Activated T-helper 1 cell treated with anti-CD3 and anti-CD28 coated beads, Interleukin-12 subunit alpha, Interleukin-12 subunit beta, Interleukin-2, Interleukin-4 antibody, amounts not matched to agents 30 ng/mL and 10 ng/mL and 1 ng/mL, durations not matched to agents 14 hours and 24 hours and 36 hours (primary cell): Measurements from ENCODE around the gene PROK1. TPM values are rescaled to one million over a fixed set of nuclear protein-coding genes. Genes with fewer than 3 reads are reported as not detected.

ENCODE experiments used
- DNase-seq: peaks from one replicate; pipeline ENCODE4 v3.0.0; 2021; ENCODE audit warnings: low spot score
- H3K27ac Mint-ChIP-seq: one replicate; pipeline ENCODE4 v1.8.0; 2021; ENCODE audit warnings: mild to moderate bottlenecking, mixed read lengths
- H3K27me3 Mint-ChIP-seq: one replicate; pipeline ENCODE4 v1.8.0; 2022; ENCODE audit warnings: mild to moderate bottlenecking, moderate library complexity, mixed read lengths; ENCODE audit not compliant: insufficient read depth
- H3K36me3 Mint-ChIP-seq: one replicate; pipeline ENCODE4 v1.8.0; 2021; ENCODE audit warnings: low read depth, mixed read lengths
- H3K4me1 Mint-ChIP-seq: one replicate; pipeline ENCODE4 v1.8.0; 2021; ENCODE audit warnings: low read depth, mixed read lengths
- H3K4me3 Mint-ChIP-seq: one replicate; pipeline ENCODE4 v1.8.0; 2021; ENCODE audit warnings: mild to moderate bottlenecking, moderate library complexity, mixed read lengths
- H3K9me3 Mint-ChIP-seq: one replicate; pipeline ENCODE4 v1.8.0; 2021; ENCODE audit warnings: mixed read lengths
- intact Hi-C: fragments of 100-400 bp; cut with micrococcal nuclease; formaldehyde crosslinking; loops from one replicate; pipeline ENCODE4 v1.15.1; 2024
- total RNA-seq: library from RNA; stranded (reverse); gene quantifications from 2 replicates; pipeline ENCODE4 v1.2.3, GENCODE V29; 2022

Gene PROK1
- total RNA-seq, 1 donor from 2014 or later, result not detected

- Mint-ChIP-seq H3K27me3 (no peaks in the 10 kb centered on the region), H3K9me3 (no peaks in the 10 kb centered on the region), H3K4me1 (no peaks in the 10 kb centered on the region), H3K4me3 (no peak overlapping the region), H3K27ac (no peak overlapping the region), H3K36me3 (no peaks in the 10 kb centered on the region)
- intact Hi-C loops, result loop anchor here (5.0 kb wide), 1 partner anchor 435 kb away; no protein-coding TSS in a partner anchor
- no peak for DNase-seq
These were observed 11.1 kb downstream of the PROK1 start for GRCh38 chr1:110462093-110462492.

- H3K27me3 Mint-ChIP-seq, result no peaks in the 10 kb centered on the region
- no peak overlapping the region for H3K27ac Mint-ChIP-seq
- no peaks in the 10 kb centered on the region for H3K4me1 Mint-ChIP-seq
- intact Hi-C loops, result loop anchor here (5.0 kb wide), 1 partner anchor 436 kb away; no protein-coding TSS in a partner anchor
- H3K9me3 Mint-ChIP-seq, result no peaks in the 10 kb centered on the region
- H3K4me3 Mint-ChIP-seq, result no peak overlapping the region
- no peak for DNase-seq
- H3K36me3 Mint-ChIP-seq, result no peaks in the 10 kb centered on the region
These were observed 12.0 kb downstream of the PROK1 start for GRCh38 chr1:110462964-110463363.

GRCh38 chr1:110463725-110464124 is 12.8 kb downstream of the PROK1 start:
- intact Hi-C loops, result loop anchor here (5.0 kb wide), 1 partner anchor 436 kb away; no protein-coding TSS in a partner anchor
- Mint-ChIP-seq H3K36me3 (no peaks in the 10 kb centered on the region), H3K27ac (no peak overlapping the region), H3K4me1 (no peaks in the 10 kb centered on the region), H3K4me3 (no peak overlapping the region), H3K27me3 (peaks cover 3% of the 10 kb centered on the region), H3K9me3 (no peaks in the 10 kb centered on the region)
- no peak for DNase-seq

- H3K27ac Mint-ChIP-seq, result no peak overlapping the region
- DNase-seq, result no peak
- H3K36me3 Mint-ChIP-seq, result no peaks in the 10 kb centered on the region
- no peaks in the 10 kb centered on the region for H3K4me1 Mint-ChIP-seq
- peaks cover 3% of the 10 kb centered on the region for H3K27me3 Mint-ChIP-seq
- intact Hi-C loops, result loop anchor here (5.0 kb wide), 1 partner anchor 437 kb away; no protein-coding TSS in a partner anchor
- no peaks in the 10 kb centered on the region for H3K9me3 Mint-ChIP-seq
- H3K4me3 Mint-ChIP-seq, result no peak overlapping the region
These were observed 13.4 kb downstream of the PROK1 start for GRCh38 chr1:110464340-110464739.

- no peaks in the 10 kb centered on the region for H3K36me3 Mint-ChIP-seq
- intact Hi-C loops, result no loop called here
These were observed 14.3 kb downstream of the PROK1 start for GRCh38 chr1:110465038-110465813.

GRCh38 chr1:110465814-110466380 is 14.9 kb downstream of the PROK1 start:
- DNase-seq, result no peak
- Mint-ChIP-seq H3K36me3 (no peaks in the 10 kb centered on the region), H3K27me3 (peaks cover 8% of the 10 kb centered on the region), H3K4me3 (no peak overlapping the region), H3K27ac (no peak overlapping the region), H3K4me1 (no peaks in the 10 kb centered on the region), H3K9me3 (no peaks in the 10 kb centered on the region)
- intact Hi-C loops, result no loop called here

More at GRCh38 chr1:110465038-110465813, 14.3 kb downstream of the PROK1 start:
- Mint-ChIP-seq H3K27ac (peak overlapping the region; percentile 62), H3K4me1 (no peaks in the 10 kb centered on the region), H3K4me3 (no peak overlapping the region), H3K9me3 (no peaks in the 10 kb centered on the region), H3K27me3 (peaks cover 5% of the 10 kb centered on the region)
- DNase-seq, result no peak

GRCh38 chr1:110466646-110467280 is 15.8 kb downstream of the PROK1 start:
- no peak for DNase-seq
- no peaks in the 10 kb centered on the region for H3K4me1 Mint-ChIP-seq
- H3K27me3 Mint-ChIP-seq, result peaks cover 8% of the 10 kb centered on the region
- intact Hi-C loops, result no loop called here
- H3K4me3 Mint-ChIP-seq, result no peak overlapping the region
- no peaks in the 10 kb centered on the region for H3K36me3 Mint-ChIP-seq
- no peaks in the 10 kb centered on the region for H3K9me3 Mint-ChIP-seq
- no peak overlapping the region for H3K27ac Mint-ChIP-seq

- Mint-ChIP-seq H3K27me3 (peaks cover 11% of the 10 kb centered on the region), H3K4me1 (no peaks in the 10 kb centered on the region), H3K36me3 (no peaks in the 10 kb centered on the region), H3K27ac (no peak overlapping the region), H3K9me3 (no peaks in the 10 kb centered on the region), H3K4me3 (no peak overlapping the region)
- intact Hi-C loops, result no loop called here
- no peak for DNase-seq
These were observed 20.2 kb downstream of the PROK1 start for GRCh38 chr1:110471131-110471530.

GRCh38 chr1:110472546-110472945 is 21.6 kb downstream of the PROK1 start:
- Mint-ChIP-seq H3K9me3 (no peaks in the 10 kb centered on the region), H3K4me3 (no peak overlapping the region), H3K4me1 (no peaks in the 10 kb centered on the region), H3K36me3 (no peaks in the 10 kb centered on the region), H3K27me3 (peaks cover 11% of the 10 kb centered on the region), H3K27ac (no peak overlapping the region)
- intact Hi-C loops, result no loop called here
- DNase-seq, result no peak

GRCh38 chr1:110474444-110474843 is 23.5 kb downstream of the PROK1 start:
- Mint-ChIP-seq H3K36me3 (no peaks in the 10 kb centered on the region), H3K9me3 (no peaks in the 10 kb centered on the region), H3K27ac (no peak overlapping the region), H3K27me3 (peaks cover 7% of the 10 kb centered on the region), H3K4me3 (no peak overlapping the region), H3K4me1 (no peaks in the 10 kb centered on the region)
- DNase-seq, result no peak
- intact Hi-C loops, result no loop called here

GRCh38 chr1:110475362-110476027 is 24.5 kb downstream of the PROK1 start:
- peaks cover 6% of the 10 kb centered on the region for H3K27me3 Mint-ChIP-seq
- DNase-seq, result no peak
- no peak overlapping the region for H3K4me3 Mint-ChIP-seq
- intact Hi-C loops, result no loop called here
- H3K4me1 Mint-ChIP-seq, result no peaks in the 10 kb centered on the region
- no peak overlapping the region for H3K27ac Mint-ChIP-seq
- no peaks in the 10 kb centered on the region for H3K9me3 Mint-ChIP-seq
- H3K36me3 Mint-ChIP-seq, result no peaks in the 10 kb centered on the region

- intact Hi-C loops, result no loop called here
- Mint-ChIP-seq H3K27me3 (peaks cover 3% of the 10 kb centered on the region), H3K27ac (no peak overlapping the region)
These were observed 25.2 kb downstream of the PROK1 start for GRCh38 chr1:110476028-110476765.

More at GRCh38 chr1:110476028-110476765, 25.2 kb downstream of the PROK1 start:
- Mint-ChIP-seq H3K9me3 (no peaks in the 10 kb centered on the region), H3K4me1 (no peaks in the 10 kb centered on the region), H3K4me3 (no peak overlapping the region), H3K36me3 (no peaks in the 10 kb centered on the region)
- no peak for DNase-seq
